Measurements from ENCODE around the gene CACNG8.

Gene CACNG8

DNA sequence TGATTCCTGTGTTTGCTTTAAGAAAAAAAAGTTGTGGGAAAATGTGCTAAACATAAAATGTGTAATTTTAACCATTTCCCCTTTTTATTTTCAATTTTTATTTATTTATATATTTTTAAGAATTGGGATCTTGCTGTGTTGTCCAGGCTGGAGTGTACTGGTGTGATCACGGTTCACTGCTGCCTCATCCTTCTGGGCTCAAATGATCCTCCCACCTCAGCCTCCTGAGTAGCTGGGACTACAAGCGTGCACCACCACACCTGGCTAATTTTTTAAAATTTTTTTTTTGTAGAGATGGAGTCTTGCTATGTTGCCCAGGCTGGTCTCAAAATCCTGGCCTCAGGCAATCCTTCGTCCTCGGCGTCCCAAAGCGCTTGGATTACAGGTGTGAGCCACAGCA is 47.7 kb downstream of the CACNG8 start:
- TF ChIP-seq, protein P1, sequence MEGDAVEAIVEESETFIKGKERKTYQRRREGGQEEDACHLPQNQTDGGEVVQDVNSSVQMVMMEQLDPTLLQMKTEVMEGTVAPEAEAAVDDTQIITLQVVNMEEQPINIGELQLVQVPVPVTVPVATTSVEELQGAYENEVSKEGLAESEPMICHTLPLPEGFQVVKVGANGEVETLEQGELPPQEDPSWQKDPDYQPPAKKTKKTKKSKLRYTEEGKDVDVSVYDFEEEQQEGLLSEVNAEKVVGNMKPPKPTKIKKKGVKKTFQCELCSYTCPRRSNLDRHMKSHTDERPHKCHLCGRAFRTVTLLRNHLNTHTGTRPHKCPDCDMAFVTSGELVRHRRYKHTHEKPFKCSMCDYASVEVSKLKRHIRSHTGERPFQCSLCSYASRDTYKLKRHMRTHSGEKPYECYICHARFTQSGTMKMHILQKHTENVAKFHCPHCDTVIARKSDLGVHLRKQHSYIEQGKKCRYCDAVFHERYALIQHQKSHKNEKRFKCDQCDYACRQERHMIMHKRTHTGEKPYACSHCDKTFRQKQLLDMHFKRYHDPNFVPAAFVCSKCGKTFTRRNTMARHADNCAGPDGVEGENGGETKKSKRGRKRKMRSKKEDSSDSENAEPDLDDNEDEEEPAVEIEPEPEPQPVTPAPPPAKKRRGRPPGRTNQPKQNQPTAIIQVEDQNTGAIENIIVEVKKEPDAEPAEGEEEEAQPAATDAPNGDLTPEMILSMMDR (IDR thresholded peaks at IDR 0.05; ENCODE audit: extremely low read depth, missing control alignments): no peak
- DNase-seq (ENCODE audit: low spot score): no peak

DNA sequence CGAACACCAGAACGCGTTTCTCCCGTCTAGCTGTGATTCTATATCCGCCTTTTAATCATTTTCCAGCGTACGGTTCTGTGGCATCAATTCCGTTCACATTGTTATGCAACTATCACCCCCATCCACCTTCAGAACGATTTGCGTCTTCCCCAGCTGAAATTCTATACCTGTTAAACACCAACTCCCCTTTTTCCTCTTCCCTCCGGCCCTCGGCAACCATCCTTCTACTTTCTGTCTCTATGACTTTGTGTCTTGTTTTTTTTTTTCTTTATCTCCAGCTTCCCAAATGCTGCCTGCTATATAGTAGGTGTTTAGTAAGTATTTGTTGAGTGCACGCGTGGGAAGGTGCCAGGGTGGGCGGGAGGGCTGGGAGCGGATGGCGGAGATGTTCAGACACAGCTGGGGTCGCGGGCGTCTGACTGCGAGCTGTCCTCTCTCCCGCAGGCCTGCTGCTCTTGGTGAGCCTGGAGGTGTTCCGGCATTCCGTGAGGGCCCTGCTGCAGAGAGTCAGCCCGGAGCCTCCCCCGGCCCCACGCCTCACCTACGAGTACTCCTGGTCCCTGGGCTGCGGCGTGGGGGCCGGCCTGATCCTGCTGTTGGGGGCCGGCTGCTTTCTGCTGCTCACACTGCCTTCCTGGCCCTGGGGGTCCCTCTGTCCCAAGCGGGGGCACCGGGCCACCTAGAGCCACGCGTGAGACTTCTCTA is 48.9 kb downstream of the CACNG8 start:
- DNase-seq (ENCODE audit: low spot score): no peak
- TF ChIP-seq, protein P1 (IDR thresholded peaks at IDR 0.05; ENCODE audit: extremely low read depth, missing control alignments): no peak

DNA sequence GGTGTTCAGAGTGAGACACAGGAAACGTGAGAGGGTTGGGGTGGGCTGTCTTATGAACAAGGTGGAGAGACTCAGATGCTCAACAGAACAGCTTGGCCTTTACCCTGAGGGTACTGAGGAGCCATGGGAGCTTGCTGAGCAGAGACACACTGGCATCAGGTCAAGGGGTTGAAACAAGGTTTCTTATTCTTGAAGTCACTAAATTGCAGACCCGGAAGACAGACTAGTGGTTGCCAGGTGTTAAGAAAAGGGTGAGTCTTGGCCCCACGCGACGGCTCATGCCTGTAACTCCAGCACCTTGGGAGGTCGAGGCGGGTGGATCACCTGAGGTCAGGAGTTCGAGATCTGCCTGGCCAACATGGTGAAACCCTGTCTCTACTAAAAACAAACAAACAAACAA is 51.1 kb downstream of the CACNG8 start:
- TF ChIP-seq, protein P1 (IDR thresholded peaks at IDR 0.05; ENCODE audit: extremely low read depth, missing control alignments): no peak
- no peak for DNase-seq (ENCODE audit: low spot score)

DNA sequence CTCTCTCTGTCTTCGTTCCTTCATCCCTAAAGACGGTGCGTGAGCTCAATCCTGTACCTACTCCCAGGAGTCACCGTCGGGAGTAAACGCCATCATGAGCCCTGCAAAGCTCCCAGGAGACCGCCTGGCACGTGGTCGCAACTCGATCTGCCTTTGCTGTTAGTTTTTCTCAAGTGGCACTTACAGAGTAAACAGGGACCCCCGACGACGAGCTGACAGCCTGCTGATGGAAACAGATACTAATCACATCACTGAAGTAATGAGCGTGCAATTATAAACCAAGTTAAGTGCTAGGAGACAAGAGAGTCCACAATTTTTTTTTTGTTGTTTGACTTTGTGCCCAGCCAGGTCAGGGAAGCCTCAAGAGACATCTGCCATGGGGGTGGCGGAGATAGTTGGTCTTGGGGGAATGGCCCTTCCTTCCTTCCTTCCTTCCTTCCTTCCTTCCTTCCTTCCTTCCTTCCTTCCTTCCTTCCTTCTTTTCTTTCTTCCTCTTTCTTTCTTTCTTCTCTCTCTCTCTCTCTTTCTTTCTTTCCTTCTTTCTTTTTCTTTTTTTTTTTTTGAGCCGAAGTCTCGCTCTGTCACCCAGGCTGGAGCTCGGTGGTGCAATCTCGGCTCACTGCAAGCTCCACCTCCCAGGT is 52.3 kb downstream of the CACNG8 start:
- DNase-seq (ENCODE audit: low spot score): no peak
- TF ChIP-seq, protein P1 (IDR thresholded peaks at IDR 0.05; ENCODE audit: extremely low read depth, missing control alignments): no peak

DNA sequence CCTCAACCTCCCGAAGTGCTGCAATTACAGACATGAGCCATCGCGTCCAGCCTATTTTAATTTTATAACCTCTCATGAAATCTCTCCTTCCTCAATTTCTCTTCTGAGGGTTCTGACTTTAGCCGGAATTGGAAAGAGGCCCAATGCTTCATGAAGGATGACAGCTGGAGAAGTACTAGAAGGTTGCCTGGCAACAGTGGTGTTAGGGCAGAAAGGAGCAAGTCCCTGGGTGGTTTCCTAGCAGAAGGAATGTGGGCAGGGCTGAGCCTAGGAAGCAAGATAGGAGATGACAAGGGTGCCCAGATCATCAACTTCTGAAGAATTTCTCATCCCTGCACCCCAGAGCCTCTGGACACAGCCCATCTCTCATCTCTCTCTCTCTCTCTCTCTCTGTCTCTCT is 54.5 kb downstream of the CACNG8 start:
- TF ChIP-seq, protein P1 (IDR thresholded peaks at IDR 0.05; ENCODE audit: extremely low read depth, missing control alignments): no peak
- no peak for DNase-seq (ENCODE audit: low spot score)

DNA sequence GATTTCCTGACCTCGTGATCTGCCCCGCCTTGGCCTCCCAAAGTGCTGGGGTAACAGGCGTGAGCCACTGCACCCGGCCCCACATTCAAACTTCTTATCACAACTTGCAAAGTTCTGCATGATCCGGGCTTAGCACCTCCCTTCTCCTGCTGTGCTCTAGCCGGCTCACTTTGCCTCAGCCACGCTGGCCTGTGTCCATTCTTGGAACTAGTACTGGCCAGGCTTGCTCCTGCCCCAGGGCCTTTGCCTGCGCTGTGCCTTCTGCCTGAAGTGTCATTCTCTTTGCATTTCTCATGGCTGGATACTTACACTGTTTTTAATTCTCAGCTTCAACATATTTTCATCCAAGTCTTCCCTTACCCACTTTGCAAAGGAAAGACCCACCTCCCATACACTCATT is 58.6 kb downstream of the CACNG8 start:
- no peak for DNase-seq (ENCODE audit: low spot score)
- TF ChIP-seq, protein P1 (IDR thresholded peaks at IDR 0.05; ENCODE audit: extremely low read depth, missing control alignments): no peak

DNA sequence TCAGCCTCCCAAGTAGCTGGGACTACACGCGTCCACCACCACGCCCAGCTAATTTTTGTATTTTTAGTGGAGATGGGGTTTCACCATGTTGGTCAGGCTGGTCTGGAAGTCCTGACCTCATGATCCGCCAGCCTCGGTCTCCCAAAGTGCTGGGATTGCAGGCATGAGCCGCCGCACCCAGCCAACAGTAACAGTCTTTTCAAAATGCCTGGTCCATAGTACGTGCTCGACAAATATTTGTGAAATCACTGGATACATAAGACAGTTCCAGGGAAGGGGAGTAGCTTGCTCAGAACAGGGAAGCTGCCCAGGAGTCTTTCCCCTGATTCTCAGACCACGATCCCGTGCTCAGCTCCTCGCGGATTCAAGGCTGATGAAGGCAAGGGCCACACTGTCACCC is 59.2 kb downstream of the CACNG8 start:
- TF ChIP-seq, protein P1 (IDR thresholded peaks at IDR 0.05; ENCODE audit: extremely low read depth, missing control alignments): no peak
- no peak for DNase-seq (ENCODE audit: low spot score)

All from GM20000 (cell line).